BE2C (cell line): ENCODE results near the gene SRPRB.

Experiments used
- DNase-seq: peaks from one replicate; pipeline ENCODE4 v3.0.0-alpha.2; 2020
- H3K27me3 ChIP-seq: fragments of 250-450 bp; sonication (Bioruptor Pico); 2 replicates; pipeline ENCODE4 v1.5.1; 2020; ENCODE audit warnings: mild to moderate bottlenecking
- H3K36me3 ChIP-seq: fragments of 250-450 bp; sonication (Bioruptor Pico); 2 replicates; pipeline ENCODE4 v1.5.1; 2020; ENCODE audit warnings: mild to moderate bottlenecking
- H3K4me1 ChIP-seq: fragments of 250-450 bp; sonication (Bioruptor Pico); 2 replicates; pipeline ENCODE4 v1.5.1; 2020
- H3K4me3 ChIP-seq: 2 replicates; pipeline ENCODE4 v1.5.1; 2011; ENCODE audit warnings: low read depth, low read length
- H3K9me3 ChIP-seq: fragments of 250-450 bp; sonication (Bioruptor Pico); 2 replicates; pipeline ENCODE4 v1.5.1; 2020
- TF ChIP-seq, protein P1 (sequence below): IDR thresholded peaks from 2 replicates; pipeline ENCODE4 v1.5.1; 2012; ENCODE audit warnings: mild to moderate bottlenecking, low read depth, low read length

SRPRB gene

DNA sequence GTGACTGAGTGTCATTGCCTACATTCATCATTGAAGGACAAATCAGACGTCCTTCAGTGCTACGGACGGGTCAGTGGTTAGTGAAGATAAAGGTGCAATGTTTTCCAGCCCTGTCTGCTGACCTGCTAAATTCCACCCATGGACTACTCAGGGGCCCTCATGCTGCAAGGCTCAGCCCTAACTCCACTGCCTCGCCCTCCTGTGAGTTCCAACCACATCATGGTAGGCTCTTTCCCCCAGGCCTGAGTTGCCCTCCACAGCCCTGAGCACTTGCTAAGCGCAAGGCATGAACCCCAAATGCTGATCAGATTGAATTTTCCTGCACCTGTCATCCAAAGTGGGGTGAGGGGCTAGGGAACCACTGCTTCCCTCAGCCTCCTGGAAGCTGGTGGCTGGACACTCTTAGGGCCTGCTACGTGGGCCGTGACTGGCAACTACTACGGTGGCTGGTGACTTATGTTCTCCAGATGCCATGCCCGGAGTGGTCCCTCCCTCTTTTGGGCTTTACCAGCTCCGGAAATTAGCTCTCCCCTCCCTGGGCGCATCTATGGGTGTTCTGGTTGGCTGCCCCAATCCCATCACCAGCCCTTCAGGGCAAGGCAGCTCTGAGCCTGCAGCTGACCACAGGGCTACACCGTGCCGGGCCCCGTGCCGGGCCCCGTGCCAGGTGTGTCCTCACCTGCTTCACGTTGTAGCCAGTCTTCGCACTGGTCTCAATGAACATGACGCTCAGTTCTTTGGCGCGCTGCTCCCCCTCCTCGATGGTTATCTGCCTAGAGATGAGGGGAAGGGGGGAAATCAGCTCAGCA is 32.1 kb downstream of the SRPRB start:
- H3K9me3 ChIP-seq: no peaks in the 10 kb centered on the region
- TF ChIP-seq, protein P1, sequence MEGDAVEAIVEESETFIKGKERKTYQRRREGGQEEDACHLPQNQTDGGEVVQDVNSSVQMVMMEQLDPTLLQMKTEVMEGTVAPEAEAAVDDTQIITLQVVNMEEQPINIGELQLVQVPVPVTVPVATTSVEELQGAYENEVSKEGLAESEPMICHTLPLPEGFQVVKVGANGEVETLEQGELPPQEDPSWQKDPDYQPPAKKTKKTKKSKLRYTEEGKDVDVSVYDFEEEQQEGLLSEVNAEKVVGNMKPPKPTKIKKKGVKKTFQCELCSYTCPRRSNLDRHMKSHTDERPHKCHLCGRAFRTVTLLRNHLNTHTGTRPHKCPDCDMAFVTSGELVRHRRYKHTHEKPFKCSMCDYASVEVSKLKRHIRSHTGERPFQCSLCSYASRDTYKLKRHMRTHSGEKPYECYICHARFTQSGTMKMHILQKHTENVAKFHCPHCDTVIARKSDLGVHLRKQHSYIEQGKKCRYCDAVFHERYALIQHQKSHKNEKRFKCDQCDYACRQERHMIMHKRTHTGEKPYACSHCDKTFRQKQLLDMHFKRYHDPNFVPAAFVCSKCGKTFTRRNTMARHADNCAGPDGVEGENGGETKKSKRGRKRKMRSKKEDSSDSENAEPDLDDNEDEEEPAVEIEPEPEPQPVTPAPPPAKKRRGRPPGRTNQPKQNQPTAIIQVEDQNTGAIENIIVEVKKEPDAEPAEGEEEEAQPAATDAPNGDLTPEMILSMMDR: no peak
- H3K27me3 ChIP-seq: no peaks in the 10 kb centered on the region
- H3K4me3 ChIP-seq: no peak overlapping the region
- DNase-seq: no peak
- no peaks in the 10 kb centered on the region for H3K4me1 ChIP-seq
- no peaks in the 10 kb centered on the region for H3K36me3 ChIP-seq

- no peaks in the 10 kb centered on the region for H3K36me3 ChIP-seq
- H3K9me3 ChIP-seq: no peaks in the 10 kb centered on the region
- H3K4me1 ChIP-seq: no peaks in the 10 kb centered on the region
- TF ChIP-seq, protein P1: no peak
- no peak overlapping the region for H3K4me3 ChIP-seq
- H3K27me3 ChIP-seq: no peaks in the 10 kb centered on the region
- no peak for DNase-seq
Measured at GRCh38 chr3:133838296-133838789, 32.7 kb downstream of the SRPRB start.

DNA sequence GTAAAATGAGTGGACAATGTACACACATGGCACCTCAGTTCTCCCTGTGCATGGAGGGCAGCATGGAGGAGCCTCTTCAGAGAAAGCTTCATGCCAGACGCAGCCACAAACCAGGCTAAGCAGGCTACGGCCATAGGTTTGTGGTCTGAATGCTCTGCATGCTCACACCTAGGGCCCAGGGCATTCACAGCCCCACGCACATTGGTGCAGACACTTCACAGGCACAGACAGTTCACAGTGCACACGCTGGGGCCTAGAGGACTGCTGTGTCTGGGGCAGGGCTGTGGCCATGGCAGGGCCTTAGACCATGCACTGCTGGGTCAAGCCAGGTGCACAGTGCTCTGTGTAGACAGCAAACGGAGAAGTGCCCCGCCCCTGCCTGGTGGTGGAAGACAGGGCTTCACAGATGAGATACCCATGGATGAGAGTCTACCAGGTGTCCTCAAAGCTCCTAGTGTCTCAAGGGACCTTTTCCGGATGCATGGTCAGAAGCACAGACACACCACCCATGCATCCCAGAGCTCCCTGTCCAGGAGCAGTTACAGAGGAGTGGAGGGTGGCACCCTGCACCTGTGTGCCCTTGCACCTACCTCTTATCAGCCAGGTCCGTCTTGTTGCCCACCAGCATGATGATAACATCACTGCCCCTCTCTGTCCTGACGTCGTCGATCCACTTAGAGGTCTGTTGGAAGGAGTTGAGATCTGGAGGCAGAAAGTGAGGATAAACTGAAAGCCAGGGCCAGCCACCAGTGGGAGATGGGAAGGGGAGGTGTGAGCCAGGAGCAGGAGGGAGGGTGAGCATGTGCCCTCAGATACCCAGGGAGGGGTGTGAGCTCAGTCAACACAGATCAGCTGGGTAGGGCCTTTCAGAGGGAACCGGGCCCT is 33.5 kb downstream of the SRPRB start:
- Histone ChIP-seq H3K27me3 (no peaks in the 10 kb centered on the region), H3K36me3 (no peaks in the 10 kb centered on the region), H3K4me3 (no peak overlapping the region), H3K4me1 (no peaks in the 10 kb centered on the region), H3K9me3 (no peaks in the 10 kb centered on the region)
- TF ChIP-seq, protein P1: no peak
- no peak for DNase-seq

GRCh38 chr3:133840055-133840737 is 34.6 kb downstream of the SRPRB start:
- H3K36me3 ChIP-seq: no peaks in the 10 kb centered on the region
- no peaks in the 10 kb centered on the region for H3K9me3 ChIP-seq
- DNase-seq: no peak
- TF ChIP-seq, protein P1: no peak
- H3K4me1 ChIP-seq: no peaks in the 10 kb centered on the region
- no peaks in the 10 kb centered on the region for H3K27me3 ChIP-seq
- no peak overlapping the region for H3K4me3 ChIP-seq

DNA sequence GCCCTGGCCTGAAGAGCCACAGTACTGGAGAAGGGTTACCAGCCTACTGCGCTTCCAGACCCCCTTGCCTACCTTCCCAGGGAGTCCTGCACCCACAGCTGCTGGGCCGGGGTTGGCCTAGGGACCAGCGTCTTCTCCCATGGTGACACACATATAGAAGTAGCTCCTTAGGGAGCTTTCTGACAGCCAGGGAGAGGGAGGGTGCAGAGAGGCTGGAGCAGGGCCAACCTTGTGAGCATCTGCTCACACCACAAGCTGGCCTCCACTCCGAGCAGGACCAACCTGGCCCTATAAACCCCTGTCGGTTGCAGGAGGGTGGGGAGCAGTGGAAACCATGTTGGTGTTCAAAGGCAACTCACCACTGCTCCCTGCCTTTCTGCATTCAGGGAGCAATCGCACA is 35.2 kb downstream of the SRPRB start:
- no peak for DNase-seq
- H3K4me3 ChIP-seq: no peak overlapping the region
- H3K9me3 ChIP-seq: no peaks in the 10 kb centered on the region
- H3K4me1 ChIP-seq: no peaks in the 10 kb centered on the region
- no peaks in the 10 kb centered on the region for H3K27me3 ChIP-seq
- TF ChIP-seq, protein P1: no peak
- H3K36me3 ChIP-seq: no peaks in the 10 kb centered on the region
